Hematopoietic multipotent progenitor cell (in vitro differentiated cells): Measurements from ENCODE around the gene ADGRA3. TPM values are rescaled to one million over a fixed set of nuclear protein-coding genes. Genes with fewer than 3 reads are reported as not detected.

Experiments
- DNase-seq, 3 donors: peaks; one replicate each; pipeline ENCODE4 v3.0.0-alpha.2; 2011 to 2015; ENCODE audit warnings: low read depth in 2 of 3, low spot score in 2 of 3
- total RNA-seq: library from RNA; depleted of rRNA; stranded (reverse); fragments of >200 nt; gene quantifications from one replicate; pipeline ENCODE4 v1.2.3, GENCODE V29; 2012

The ADGRA3 gene, protein sequence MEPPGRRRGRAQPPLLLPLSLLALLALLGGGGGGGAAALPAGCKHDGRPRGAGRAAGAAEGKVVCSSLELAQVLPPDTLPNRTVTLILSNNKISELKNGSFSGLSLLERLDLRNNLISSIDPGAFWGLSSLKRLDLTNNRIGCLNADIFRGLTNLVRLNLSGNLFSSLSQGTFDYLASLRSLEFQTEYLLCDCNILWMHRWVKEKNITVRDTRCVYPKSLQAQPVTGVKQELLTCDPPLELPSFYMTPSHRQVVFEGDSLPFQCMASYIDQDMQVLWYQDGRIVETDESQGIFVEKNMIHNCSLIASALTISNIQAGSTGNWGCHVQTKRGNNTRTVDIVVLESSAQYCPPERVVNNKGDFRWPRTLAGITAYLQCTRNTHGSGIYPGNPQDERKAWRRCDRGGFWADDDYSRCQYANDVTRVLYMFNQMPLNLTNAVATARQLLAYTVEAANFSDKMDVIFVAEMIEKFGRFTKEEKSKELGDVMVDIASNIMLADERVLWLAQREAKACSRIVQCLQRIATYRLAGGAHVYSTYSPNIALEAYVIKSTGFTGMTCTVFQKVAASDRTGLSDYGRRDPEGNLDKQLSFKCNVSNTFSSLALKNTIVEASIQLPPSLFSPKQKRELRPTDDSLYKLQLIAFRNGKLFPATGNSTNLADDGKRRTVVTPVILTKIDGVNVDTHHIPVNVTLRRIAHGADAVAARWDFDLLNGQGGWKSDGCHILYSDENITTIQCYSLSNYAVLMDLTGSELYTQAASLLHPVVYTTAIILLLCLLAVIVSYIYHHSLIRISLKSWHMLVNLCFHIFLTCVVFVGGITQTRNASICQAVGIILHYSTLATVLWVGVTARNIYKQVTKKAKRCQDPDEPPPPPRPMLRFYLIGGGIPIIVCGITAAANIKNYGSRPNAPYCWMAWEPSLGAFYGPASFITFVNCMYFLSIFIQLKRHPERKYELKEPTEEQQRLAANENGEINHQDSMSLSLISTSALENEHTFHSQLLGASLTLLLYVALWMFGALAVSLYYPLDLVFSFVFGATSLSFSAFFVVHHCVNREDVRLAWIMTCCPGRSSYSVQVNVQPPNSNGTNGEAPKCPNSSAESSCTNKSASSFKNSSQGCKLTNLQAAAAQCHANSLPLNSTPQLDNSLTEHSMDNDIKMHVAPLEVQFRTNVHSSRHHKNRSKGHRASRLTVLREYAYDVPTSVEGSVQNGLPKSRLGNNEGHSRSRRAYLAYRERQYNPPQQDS (N-terminal part only)
- total RNA-seq, result 13.7 TPM

DNA sequence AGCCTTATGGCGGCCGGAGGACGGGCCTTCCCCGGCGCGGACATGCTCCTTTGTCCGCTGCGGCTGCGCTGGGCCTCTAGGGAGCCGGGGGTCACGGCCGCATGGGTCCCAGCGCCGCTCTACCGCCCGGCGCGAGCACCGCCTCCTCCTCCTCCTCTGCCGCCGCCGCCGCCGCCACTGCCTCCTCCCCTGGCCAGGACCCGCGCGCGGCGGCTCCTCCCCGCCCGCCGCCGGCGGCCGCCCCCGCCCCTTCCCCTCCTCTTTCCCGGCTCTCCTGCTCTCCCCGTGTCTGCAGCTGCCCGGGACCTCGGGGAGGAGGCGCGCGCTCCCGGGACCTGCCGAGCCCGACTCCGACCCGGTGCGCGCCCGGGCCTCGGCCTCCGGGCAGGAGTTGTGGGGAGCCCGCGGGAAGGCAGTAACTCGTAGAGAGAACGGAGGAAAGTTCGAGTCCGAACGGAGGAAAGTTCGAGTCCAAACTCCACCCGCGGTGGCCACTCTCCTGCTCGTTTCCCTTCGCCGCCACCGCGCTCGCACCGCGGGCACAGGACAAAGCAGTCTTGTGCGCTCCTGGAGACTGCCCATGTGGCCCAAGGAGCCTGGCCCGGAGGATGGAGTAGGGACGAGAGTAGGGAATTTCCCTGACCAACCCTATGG lies at the start of gene ADGRA3:
ADGRA3 (minus strand) TSS at position 179 of the 654 bp plus-strand sequence. CDS start 282 bp downstream, outside the sequence.
- DNase-seq, result peak in 2 of 3 donors; percentile 42 to 60

- DNase-seq, result no peak
Measured at GRCh38 chr4:22556495-22556894, 40.6 kb upstream of the ADGRA3 start.

- DNase-seq, result no peak
Measured at GRCh38 chr4:22554670-22555069, 38.8 kb upstream of the ADGRA3 start.

DNA sequence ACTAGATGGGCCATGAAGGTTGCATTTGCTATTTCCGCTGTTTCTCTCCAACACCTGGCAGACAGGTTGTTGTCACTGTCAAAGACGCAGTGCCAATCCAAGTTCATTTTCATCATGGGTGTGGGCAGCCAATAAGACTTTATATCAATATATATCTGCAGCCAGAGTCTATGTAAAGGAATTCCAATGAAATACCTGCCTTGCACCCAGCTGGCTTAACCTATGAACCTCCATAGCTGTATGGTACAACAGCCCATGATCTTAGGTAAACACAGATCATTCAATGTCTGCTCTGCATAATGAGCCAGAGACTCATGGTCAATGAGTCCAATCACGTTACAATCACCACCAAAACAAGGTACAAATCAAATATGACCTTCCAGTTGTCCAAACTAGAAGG lies 37.7 kb upstream of the ADGRA3 start:
- no peak for DNase-seq

GRCh38 chr4:22552812-22553211 lies 36.9 kb upstream of the ADGRA3 start:
- no peak for DNase-seq

DNA sequence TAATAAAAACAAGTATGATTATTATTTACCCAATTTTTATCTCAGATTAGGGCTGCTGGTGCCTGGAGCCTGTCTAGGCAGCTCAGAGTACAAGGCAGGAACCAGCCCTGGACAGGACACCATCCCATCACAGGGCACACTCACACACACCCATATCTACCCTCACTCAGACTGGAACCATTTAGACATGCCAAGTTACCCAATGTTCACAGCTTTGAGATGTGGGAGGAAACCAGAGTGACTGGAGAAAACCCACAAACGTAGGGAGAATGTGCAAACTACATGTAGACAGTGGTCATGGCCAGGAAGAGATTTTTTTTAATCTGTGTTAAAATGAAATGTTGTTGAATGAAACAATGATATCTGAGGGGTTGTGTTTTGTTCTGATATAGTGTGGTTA lies 35.7 kb upstream of the ADGRA3 start:
- peak in 1 of 3 donors; percentile 1 for DNase-seq

GRCh38 chr4:22546299-22546698 lies 30.4 kb upstream of the ADGRA3 start:
- no peak for DNase-seq

- DNase-seq, result no peak
Measured at GRCh38 chr4:22539251-22539650, 23.4 kb upstream of the ADGRA3 start.

DNA sequence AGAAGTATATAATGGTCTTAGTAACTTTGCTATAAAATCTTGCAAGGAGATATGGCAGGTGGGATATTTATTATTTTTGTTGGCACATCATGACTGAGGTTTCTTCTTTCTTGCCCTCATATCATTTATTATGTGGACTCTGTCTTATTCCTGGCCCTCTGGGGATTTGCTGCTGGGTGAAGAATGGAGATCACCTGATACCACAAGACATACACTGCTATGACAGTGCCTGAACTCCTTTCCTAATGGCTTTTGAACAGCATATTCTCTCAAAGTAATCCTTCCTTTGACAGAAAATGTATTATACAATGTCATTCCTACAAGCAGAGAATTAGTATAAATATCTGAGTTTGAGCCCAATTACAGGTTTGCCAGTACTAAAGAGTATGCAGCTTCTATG lies 22.0 kb upstream of the ADGRA3 start:
- no peak for DNase-seq

DNA sequence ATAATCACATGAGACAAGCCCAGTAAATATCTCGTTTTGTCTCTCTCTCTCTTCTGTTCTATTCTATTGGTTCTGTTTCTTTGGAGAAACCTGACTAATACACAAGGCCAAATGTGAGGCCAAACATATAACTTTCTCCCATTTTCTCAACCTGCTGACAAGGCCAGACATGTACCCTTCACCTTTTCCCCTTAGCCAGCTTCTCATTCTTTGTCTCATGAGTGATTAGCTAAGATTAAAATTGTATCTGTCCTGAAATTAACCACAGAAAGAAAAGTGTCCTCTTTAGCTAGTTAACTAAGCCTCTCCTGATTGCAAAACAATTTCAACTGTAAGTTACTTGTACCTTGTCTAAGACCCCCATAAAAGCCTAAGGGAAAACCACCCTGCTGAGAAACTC lies 18.5 kb upstream of the ADGRA3 start:
- DNase-seq, result no peak

GRCh38 chr4:22532896-22533295 lies 17.0 kb upstream of the ADGRA3 start:
- no peak for DNase-seq

DNA sequence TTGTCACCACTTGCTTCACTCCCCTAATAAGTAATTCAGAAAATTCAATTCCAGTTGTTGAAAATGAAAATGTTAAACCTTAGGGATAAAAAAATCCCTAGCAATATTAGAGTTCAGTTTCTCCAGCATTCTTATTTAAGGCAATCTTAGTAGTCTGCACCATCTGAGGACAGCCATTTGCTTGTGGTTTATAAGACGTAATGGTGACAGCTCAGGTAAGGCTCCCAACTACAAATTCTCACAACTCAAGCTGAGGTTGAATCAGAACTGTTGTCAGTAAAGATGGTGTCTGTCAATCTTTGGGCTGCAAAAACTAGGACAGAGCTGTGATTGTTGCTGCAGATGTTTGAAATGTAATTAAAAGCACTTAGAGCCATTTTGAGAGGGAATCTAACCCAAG lies 16.3 kb upstream of the ADGRA3 start:
- DNase-seq, result no peak

DNA sequence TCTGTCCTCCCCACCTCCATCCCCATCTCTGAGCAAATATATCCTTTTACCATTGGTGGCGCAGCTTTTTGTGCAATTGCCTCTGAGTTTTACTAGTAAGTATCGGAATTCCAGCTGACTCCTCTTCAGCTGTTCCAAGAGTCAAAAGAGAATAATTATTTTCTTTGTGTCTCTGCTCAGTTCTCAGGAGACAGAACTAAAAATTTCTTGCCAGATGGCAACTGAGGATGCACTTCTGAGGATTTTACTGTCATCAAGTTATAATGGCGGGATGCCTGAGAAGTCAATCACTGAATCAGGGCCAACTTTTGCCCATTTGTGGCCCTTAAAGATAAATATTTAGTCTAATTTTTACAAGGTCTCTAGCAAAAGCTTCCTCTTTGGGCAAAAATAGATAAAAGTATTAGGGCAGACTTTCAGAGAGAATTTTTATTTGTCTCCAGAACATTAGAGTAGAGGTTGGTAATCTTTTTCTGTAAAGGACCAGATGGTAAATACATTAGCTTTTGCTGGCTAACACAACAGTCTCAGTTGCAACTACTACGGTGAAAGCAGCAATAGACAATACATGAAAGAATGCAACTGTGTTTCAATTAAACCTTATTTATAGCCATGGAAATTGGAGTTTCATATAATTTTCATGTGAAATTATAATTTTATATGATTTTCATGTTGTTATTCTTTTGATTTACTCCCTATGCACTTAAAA lies 15.6 kb upstream of the ADGRA3 start:
- no peak for DNase-seq

DNA sequence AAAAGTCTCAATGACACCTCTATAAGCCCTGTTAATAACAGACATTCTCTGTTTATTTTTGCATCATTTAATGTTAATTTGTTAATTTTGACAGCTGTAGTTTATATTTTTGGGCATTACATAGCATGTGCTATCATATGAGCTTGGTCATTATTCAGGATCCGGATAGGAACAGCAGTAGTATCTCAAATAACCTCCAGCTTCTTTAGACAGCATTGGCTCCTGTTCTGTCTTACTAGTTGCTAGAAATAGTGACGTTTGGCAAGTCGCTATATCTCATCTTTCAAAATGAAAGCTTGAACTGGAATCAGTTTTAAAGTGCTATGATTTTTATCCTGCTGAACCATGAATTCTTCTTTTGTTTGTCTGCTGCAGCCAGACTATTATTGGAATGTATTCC lies 9.0 kb upstream of the ADGRA3 start:
- DNase-seq, result no peak

GRCh38 chr4:22522706-22523501 lies 7.0 kb upstream of the ADGRA3 start:
- no peak for DNase-seq

GRCh38 chr4:22522206-22522605 lies 6.3 kb upstream of the ADGRA3 start:
- no peak for DNase-seq

- no peak for DNase-seq
Measured at GRCh38 chr4:22521240-22521639, 5.4 kb upstream of the ADGRA3 start.

DNA sequence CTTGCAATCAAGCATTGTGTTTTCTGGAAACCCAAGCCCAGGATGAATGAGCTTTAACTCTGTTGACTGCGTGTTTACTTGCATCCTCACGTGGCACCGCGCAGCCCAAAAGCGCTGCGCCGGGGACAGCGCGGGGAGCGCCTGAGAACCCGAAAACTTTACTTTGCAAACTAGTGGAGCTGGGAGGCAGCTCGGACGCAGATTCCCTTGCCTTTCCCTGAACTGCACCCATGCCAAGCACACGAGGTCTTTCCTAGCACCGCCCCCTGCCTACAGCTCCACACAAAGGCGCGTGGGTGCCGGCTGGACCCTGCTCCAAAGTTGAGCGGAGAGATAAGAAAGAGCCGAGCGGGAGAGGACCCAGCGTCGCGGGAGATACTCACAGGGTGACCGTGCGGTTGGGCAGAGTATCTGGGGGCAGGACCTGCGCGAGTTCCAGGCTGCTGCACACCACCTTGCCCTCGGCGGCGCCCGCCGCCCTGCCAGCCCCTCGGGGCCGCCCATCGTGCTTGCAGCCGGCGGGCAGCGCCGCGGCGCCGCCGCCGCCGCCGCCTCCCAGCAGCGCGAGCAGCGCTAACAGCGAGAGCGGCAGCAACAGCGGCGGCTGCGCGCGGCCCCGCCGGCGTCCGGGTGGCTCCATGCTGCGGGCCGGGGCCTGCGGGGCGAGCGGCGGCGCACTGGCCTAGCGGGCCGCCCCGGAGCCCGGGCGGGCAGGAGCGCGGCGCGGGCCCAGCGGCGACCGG lies 550 bp downstream of the ADGRA3 start:
- DNase-seq, result peak in 2 of 3 donors; percentile 35 to 56
